SIG-M5 treated with dmso at 0.1 percent for 504 hours (cell line): ENCODE results near the gene OR5AP2.
"Not testable (repeated sequence)": the region's sequence is repeated elsewhere in the genome, so short reads cannot be mapped to it uniquely, and the experiment has no call there.

Experiments
- DNase-seq: peaks from one replicate; lab custom pipeline; 2025; ENCODE audit not compliant: unreplicated experiment; lab: John Stamatoyannopoulos, UW

Gene OR5AP2

GRCh38 chr11:56642339-56642738 is at the start of gene OR5AP2:
TSS of gene OR5AP2 (minus strand) at chr11:56642439. CDS start at chr11:56642439, 0 bp downstream.
- no peak for DNase-seq

DNA sequence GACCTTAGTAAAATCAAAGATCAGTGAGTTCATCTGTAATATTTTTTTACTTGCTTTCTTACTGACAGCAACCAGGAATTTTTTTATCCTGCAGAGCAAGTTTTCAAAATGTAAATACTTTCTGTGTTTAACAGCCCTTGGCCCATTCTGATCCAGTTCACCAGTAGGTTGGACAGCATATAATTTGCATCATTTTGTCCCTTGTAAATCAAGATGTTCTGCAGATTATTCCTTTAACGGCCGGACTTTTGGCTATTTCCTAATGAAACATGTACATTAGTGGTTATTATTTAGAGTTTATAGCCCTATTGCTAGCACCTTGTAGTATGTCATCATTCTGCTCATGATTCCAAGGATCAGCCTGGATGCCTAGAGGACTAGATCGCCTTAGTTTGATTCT is 48.9 kb upstream of the OR5AP2 start:
- DNase-seq: not testable (repeated sequence)

GRCh38 chr11:56688554-56689100 is 46.4 kb upstream of the OR5AP2 start:
- no peak for DNase-seq

DNA sequence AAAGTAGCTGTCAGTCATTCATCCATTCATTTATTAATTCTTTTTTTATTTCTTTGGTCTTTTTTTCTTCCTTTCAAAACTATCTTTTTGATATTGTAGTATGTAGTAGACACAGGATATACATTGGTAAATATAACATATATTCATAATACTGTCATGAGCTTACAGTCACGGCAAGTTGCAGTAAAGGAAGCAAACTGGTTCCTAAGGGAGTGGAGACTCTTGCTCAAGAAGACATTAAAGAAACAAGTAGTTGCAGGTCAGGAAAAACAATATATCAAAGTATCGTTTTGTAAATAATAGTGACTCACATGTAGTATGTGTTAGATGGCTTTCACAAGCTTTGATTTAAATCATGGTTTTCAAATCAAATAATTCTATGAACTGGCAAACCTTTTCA is 28.7 kb upstream of the OR5AP2 start:
- no peak for DNase-seq

DNA sequence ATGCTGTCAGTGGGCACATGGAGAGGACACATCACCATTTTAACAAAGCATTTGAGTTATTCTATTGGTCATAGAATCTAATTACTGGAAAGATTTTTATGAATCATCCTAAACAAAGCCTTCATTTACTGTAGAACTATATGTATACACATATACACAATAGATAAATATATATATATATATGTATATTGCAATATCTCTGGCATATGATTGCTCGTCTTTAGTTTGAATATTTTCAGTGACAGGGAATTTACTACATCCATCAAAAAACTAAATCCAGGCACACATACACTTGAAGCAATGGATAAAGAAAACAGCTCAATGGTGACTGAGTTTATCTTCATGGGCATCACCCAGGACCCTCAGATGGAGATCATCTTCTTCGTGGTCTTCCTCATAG is 21.1 kb upstream of the OR5AP2 start, which contains the start of gene OR5AR1:
Gene OR5AR1, plus strand, starts transcription at position 301 of the 400 bp plus-strand sequence. Its CDS starts 0 bp downstream, at position 301.
- DNase-seq: no peak

DNA sequence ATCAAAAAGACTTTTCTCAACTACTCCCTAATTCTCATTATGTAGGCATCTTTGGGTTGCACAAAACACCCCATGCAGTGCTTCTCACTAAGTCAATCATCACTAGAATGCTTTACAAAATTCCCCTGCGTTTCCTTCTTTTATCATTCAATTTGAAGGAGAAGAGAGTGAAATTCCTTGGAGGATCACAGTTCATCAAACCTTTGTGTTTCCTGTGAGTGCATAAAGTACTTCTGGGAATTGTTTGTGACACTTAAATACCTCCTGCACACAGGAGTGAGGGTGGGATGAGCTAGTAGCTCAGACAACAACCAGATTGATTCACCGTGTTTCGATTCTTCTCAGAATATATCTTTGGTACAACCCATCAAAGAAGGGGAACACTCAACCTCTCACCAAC is 17.5 kb upstream of the OR5AP2 start:
- DNase-seq: no peak

GRCh38 chr11:56637500-56637899 is 4.7 kb downstream of the OR5AP2 start:
- DNase-seq: no peak

GRCh38 chr11:56636861-56637260 is 5.4 kb downstream of the OR5AP2 start:
- DNase-seq: no peak

DNA sequence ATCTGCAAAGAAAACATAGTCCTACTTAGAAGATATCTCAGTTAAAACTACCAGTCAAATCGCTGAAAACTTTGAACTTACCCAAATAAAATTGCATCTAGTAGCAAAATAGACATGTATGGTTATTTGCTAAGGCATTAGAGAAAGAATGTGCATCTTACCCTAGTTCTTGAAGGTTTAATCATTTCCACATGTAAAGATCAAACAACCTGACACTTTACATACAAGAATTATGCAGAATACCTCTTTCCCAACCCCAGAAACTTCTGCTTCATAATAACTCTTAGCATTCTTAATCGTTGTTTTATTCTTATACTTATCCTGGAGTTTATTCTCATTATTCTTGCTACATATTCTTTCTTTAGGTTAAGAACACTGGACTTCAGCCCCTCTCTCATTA is 9.9 kb downstream of the OR5AP2 start:
- DNase-seq: no peak

GRCh38 chr11:56625946-56626345 is 16.3 kb downstream of the OR5AP2 start:
- DNase-seq: no peak

- peak; percentile 7 for DNase-seq
Observed at GRCh38 chr11:56624661-56625110, 17.6 kb downstream of the OR5AP2 start.

GRCh38 chr11:56611174-56611573 is 31.1 kb downstream of the OR5AP2 start:
- no peak for DNase-seq

- DNase-seq: not testable (repeated sequence)
Observed at GRCh38 chr11:56592088-56592717, 50.0 kb downstream of the OR5AP2 start.
